Astrocyte of the cerebellum (primary cell): Measurements from ENCODE around the gene COL9A3.

Experiments
- DNase-seq: peaks from one replicate; pipeline ENCODE4 v3.0.0-alpha.2; 2011; ENCODE audit warnings: low read depth
- H3K4me3 ChIP-seq: 2 replicates; pipeline ENCODE4 v1.5.1; 2011; ENCODE audit warnings: mild to moderate bottlenecking, low read depth, low read length, moderate library complexity
- in situ Hi-C: cut with HindIII; loops from 2 replicates; pipeline ENCODE4 v1.10.0; 2017; ENCODE audit warnings: low sequenced_read_pairs
- TF ChIP-seq, protein P1 (sequence below): IDR thresholded peaks from 2 replicates; pipeline ENCODE4 v1.5.1; 2012; ENCODE audit warnings: low read length, low read depth, moderate library complexity, mild to moderate bottlenecking; ENCODE audit errors: missing control alignments

Gene COL9A3

DNA sequence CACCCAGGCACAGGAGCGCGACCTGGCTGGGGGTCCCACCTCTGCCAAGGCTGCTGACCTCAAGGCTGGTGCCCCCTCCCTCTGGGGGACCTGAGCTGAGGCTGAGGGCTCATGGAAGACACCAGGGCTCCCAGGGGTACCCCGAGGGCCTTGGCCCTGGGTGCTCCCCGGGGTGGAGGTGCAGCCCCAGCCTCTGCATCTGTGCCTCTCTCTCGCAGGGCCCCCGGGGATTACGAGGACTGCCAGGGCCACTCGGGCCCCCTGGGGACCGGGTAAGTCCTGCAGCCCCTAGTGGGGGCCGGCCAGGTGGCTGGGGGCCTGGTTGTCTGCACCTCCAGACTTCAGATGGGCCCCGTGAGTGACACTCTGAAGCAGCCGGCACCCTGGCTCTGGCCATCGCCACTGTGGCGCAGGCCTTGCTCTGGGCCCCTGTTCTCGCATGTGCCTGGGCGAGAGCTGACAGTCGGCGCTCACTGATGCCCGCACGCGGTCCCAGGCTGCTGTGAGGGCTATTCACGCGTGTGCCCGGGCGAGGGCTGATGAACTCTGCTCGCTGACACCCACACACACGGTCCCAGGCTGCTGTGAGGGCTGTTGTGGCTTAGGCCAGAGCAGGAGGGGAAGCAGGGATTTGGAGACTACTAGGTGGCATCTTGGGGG, 9.3 kb downstream of the COL9A3 start:
- no peak for DNase-seq
- no peak overlapping the region for H3K4me3 ChIP-seq
- in situ Hi-C loops: no loop called here
- TF ChIP-seq, protein P1, sequence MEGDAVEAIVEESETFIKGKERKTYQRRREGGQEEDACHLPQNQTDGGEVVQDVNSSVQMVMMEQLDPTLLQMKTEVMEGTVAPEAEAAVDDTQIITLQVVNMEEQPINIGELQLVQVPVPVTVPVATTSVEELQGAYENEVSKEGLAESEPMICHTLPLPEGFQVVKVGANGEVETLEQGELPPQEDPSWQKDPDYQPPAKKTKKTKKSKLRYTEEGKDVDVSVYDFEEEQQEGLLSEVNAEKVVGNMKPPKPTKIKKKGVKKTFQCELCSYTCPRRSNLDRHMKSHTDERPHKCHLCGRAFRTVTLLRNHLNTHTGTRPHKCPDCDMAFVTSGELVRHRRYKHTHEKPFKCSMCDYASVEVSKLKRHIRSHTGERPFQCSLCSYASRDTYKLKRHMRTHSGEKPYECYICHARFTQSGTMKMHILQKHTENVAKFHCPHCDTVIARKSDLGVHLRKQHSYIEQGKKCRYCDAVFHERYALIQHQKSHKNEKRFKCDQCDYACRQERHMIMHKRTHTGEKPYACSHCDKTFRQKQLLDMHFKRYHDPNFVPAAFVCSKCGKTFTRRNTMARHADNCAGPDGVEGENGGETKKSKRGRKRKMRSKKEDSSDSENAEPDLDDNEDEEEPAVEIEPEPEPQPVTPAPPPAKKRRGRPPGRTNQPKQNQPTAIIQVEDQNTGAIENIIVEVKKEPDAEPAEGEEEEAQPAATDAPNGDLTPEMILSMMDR: no peak

DNA sequence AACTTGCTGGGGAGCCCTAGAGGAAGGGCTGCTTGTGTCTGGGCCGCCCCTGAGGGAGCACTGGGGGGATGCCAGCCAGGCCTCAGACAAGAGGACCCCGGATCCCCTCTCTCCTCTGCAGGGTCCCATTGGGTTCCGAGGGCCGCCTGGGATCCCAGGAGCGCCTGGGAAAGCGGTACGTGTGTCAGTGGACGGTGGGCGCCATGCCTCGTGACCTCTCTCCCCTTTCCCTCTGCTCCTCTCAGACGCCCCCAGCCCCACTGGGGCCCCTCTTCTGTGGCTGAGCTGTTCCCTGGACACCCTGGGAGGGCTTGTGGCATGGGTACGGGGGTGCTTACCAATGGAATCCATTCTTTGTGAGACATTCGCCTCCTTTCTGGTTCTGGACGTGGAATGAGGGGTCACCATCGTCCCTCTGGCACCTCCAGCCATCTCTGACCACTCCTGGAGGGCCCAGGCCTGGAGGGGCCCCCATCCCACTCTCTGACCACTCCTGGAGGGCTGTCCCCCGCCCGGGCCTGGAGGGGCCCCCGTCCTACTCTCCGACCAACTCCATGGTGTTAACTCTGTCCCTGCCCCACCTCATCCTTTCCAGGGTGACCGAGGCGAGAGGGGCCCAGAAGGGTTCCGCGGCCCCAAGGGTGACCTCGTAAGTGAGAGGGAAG, 9.9 kb downstream of the COL9A3 start:
- in situ Hi-C loops: no loop called here
- DNase-seq: no peak
- H3K4me3 ChIP-seq: no peak overlapping the region
- TF ChIP-seq, protein P1: no peak

DNA sequence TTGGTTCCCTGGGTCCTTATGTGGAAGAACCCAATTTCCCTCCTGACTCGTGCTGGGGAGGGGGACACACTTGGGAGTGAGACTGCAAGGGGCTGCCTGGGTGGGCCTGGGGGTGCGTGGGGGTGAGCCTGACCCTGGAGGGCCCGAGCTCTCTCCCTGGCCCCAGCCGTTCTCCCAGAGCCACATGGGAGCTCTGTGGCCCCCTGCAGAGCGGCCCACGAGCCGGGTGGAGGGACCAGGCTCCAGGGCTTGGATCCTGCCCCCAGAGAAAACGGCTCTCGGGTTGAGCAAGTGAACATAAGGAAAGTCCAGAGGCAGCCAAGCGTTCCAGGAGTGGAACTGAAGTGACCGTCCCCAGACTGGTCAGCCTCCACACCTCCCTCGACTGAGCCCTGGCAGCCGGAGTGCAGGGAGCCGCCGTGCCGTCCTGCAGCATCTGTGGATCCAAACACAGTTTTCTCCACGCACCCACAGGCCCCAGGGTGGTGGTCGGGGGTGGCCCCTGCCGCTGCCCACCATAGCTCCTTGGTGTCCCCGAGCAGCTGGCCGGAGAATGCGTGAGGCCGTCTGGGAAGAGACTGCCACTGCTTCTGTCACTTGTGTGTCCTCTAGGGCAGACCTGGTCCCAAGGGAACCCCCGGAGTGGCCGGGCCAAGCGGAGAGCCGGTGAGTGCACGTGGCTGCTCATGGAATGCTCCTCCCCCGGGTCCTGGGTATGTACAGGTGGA, 10.6 kb downstream of the COL9A3 start:
- TF ChIP-seq, protein P1: no peak
- no peak overlapping the region for H3K4me3 ChIP-seq
- in situ Hi-C loops: no loop called here
- DNase-seq: no peak

DNA sequence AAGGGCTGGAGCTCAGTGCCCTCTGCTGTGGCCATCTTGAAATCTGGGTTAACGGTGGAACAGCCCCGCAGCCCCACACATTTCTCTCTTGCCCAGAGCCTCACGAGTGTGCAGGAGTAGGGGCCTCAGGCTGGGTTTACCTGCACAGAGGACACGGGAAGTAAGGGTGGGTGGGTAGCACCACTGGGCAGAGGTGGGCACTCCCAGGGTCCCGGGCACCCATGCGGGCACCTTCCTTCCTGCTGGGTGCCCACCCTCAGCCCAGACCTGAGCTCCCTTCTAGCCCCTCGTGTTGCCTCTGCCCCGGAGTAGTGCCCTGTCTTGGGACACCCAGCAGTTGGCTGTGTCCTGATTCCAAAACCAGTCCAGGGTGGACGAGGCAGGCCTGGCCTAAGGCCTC, 11.2 kb downstream of the COL9A3 start:
- in situ Hi-C loops: no loop called here
- no peak for DNase-seq

DNA sequence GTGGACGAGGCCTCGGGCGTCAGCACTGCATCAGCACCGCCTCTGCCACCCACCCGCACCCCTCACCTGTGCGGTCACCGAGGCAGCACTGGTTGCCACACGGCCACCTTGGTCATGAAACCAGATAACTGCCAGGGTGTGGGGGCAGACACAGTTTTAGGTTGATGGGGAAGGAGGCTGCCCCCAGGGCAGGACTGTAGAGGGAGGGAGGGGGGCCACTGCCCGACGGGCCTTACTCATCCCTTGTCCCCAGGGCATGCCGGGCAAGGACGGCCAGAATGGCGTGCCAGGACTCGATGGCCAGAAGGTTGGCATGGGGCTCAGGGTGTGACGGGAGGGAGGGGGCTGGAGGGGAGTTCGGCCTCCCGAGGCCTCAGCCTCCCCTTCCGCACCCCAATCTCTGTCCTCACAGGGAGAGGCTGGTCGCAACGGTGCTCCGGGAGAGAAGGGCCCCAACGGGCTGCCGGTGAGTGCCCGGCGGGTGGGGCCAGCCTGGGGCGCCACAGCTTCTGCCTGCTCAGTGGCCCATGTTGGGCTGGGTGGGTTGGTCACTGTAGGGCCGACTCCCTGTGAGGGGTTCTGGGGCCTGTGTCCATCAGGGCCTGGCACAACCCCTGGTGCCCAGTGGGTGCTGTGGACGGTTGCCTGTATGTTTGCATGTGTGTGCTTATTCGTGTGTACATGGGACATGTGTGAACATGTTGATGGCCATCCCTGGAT, 11.8 kb downstream of the COL9A3 start:
- no peak for DNase-seq
- TF ChIP-seq, protein P1: no peak
- in situ Hi-C loops: no loop called here
- H3K4me3 ChIP-seq: no peak overlapping the region

More for the DNA sequence above, 11.2 kb downstream of the COL9A3 start:
- no peak overlapping the region for H3K4me3 ChIP-seq
- TF ChIP-seq, protein P1: no peak
